Large intestine (tissue), 3 donors: ENCODE results near the gene C2CD3. TPM values are rescaled to one million over a fixed set of nuclear protein-coding genes. Genes with fewer than 3 reads are reported as not detected.
A peak's percentile ranks its signal among the peaks of the same experiment; 100 is the strongest.

ENCODE experiments used
- DNase-seq, 2 donors: peaks; one replicate each; pipeline versions ENCODE4 v3.0.0 to v3.0.0-alpha.2; 2013
- H3K27ac ChIP-seq: one replicate; pipeline ENCODE4 v1.5.1; 2013; ENCODE audit warnings: low read length
- H3K27me3 ChIP-seq: 2 replicates; pipeline ENCODE4 v1.6.1; 2013; ENCODE audit warnings: low read length; ENCODE audit not compliant: control insufficient read depth, insufficient read depth
- H3K36me3 ChIP-seq: 2 replicates; pipeline ENCODE4 v1.6.1; 2013; ENCODE audit warnings: low read length; ENCODE audit not compliant: control insufficient read depth, insufficient read depth
- H3K4me1 ChIP-seq: one replicate; pipeline ENCODE4 v1.6.1; 2013; ENCODE audit warnings: low read length; ENCODE audit not compliant: control insufficient read depth, insufficient read depth
- H3K4me3 ChIP-seq: one replicate; pipeline ENCODE4 v1.5.1; 2013; ENCODE audit warnings: low read length
- H3K9me3 ChIP-seq: one replicate; pipeline ENCODE4 v1.6.1; 2013; ENCODE audit warnings: mild to moderate bottlenecking, low read depth, low read length, moderate library complexity; ENCODE audit not compliant: control insufficient read depth
- WGBS: methylation state at CpG from one replicate; pipeline ENCODE4 v1.1.5; 2013; ENCODE audit warnings: low lambda C conversion rate; ENCODE audit not compliant: insufficient coverage; 5-methylcytosine and 5-hydroxymethylcytosine counted together
- polyA plus RNA-seq: library from polyadenylated mRNA; unstranded; fragments of 120-200 nt; gene quantifications from one replicate; pipeline ENCODE4 v1.2.1, GENCODE V29; 2013

Gene C2CD3
- polyA plus RNA-seq, 1 donor, result 12.3 TPM

GRCh38 chr11:74004759-74005615, 165.8 kb downstream of the C2CD3 start:
- H3K27me3 ChIP-seq, result no peaks in the 10 kb centered on the region
- WGBS, result no CpG with 5 or more reads among the region's 11 CpGs
- peak; percentile 80 to 89 for DNase-seq
- peaks cover 10% of the 10 kb centered on the region for H3K4me1 ChIP-seq
- H3K9me3 ChIP-seq, result no peaks in the 10 kb centered on the region
- no peak overlapping the region for H3K27ac ChIP-seq
- peaks cover 4% of the 10 kb centered on the region for H3K36me3 ChIP-seq
- no peak overlapping the region for H3K4me3 ChIP-seq

DNA sequence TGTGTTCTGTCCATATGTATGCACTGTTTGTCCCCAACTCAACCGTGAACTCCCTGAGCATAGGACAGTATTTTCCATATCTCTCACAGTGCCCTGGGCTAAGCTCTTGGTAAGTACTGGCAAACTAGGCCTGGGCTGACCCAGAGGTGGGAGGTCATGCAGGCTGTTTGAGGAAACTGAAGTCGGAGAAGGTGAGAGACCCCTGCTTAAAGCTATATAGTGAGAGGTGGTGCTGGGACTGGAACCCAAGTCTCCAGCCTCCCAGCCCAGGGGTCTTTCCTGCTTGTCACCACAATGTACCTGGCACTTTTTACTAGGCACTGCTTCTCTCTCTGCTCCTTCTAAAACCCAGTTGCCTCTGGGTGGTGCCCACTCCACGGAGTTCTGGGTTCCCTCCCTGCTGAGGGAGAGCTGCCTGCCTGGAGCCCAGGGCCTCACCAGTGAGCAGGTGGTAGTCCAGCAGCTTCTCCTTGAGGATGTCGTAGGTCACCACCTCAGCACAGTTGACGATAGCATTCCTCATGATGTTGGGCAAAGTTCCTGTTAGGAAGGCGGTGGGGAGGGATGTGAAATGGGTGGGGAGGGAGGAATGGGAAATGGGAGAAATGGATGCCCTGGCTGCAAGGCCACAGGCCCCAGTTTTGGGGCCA, 166.6 kb downstream of the C2CD3 start:
- Histone ChIP-seq H3K27me3 (no peaks in the 10 kb centered on the region), H3K9me3 (no peaks in the 10 kb centered on the region), H3K36me3 (peaks cover 4% of the 10 kb centered on the region), H3K4me1 (peaks cover 10% of the 10 kb centered on the region), H3K27ac (no peak overlapping the region), H3K4me3 (no peak overlapping the region)
- WGBS, result no CpG with 5 or more reads among the region's 6 CpGs
- DNase-seq, result no peak

- Histone ChIP-seq H3K4me1 (peaks cover 10% of the 10 kb centered on the region), H3K27me3 (no peaks in the 10 kb centered on the region), H3K4me3 (no peak overlapping the region), H3K9me3 (no peaks in the 10 kb centered on the region), H3K36me3 (peaks cover 4% of the 10 kb centered on the region), H3K27ac (no peak overlapping the region)
- WGBS, result 93% methylated on average over 3 of the region's 4 CpGs
- DNase-seq, result no peak
Measured at GRCh38 chr11:74002832-74003231, 168.0 kb downstream of the C2CD3 start.

DNA sequence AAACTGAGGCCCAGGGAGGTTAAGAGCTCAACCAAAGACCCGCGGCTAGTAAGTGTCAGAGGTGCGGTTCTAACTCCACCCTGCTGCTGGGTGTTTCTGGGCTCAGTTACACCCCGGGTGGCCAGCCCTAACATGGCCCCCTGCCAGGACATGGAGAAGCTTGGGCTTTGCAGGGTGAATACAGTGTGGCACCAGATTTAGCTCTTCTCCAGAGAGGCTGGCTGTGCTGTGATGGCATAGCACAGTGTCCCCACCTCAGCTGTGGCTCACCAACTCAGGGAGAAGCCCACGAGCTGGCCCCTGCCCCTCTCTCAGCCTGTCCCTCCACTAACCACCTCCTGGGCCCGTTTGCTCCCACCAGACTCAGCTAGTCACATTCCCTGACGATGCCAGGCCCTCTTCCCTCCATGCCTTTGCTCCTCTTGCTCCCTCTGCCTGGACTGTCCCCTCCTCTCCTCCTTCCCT, 168.9 kb downstream of the C2CD3 start:
- no peak overlapping the region for H3K27ac ChIP-seq
- DNase-seq, result no peak
- no CpG with 5 or more reads among the region's 7 CpGs for WGBS

DNA sequence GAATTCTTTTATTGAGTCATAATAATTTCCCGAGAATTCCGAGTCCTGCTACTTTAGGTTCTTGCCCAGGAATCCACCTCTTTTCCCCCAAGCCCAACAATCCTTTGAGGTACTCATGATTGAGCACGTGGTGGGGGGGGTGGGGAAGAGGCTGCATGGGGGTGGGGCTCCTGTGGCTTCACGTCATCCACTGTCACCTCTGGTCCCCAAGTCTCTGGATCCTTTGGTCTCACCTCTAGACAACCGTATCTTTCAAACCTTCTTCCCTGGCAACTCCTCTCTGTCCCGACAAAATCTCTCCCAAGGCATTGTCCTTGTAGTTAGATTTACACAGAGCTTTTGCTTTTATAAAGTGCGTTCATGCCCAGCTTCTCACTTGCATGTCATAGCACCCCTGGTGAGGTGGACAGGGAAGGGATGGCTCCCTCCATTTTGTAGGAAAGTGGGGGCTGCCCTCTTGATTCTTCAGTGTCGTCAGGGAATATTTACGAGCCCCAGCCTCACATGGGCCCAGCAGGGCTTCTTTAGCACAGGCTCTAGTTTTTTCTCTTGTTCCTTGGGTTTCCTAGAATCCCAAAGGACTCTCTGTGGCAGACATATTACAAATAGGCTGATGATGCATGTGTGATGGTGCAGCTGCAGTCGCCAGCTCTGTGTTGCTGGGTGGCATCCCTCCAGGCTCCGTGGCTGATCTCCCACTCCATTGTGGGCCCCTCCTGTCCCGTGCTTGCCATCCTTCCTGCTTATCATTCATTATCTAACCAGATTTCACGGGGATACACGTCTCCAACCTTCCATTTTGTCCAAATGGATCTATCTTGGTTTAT, 170.3 kb downstream of the C2CD3 start:
- H3K4me3 ChIP-seq, result no peak overlapping the region
- no peaks in the 10 kb centered on the region for H3K9me3 ChIP-seq
- peaks cover 5% of the 10 kb centered on the region for H3K4me1 ChIP-seq
- no peak for DNase-seq
- H3K27me3 ChIP-seq, result no peaks in the 10 kb centered on the region
- H3K36me3 ChIP-seq, result peaks cover 4% of the 10 kb centered on the region
- 100% methylated on average over 3 of the region's 14 CpGs for WGBS
- H3K27ac ChIP-seq, result no peak overlapping the region

More for the DNA sequence above, 168.9 kb downstream of the C2CD3 start:
- Histone ChIP-seq H3K9me3 (no peaks in the 10 kb centered on the region), H3K4me1 (peaks cover 10% of the 10 kb centered on the region), H3K36me3 (peaks cover 4% of the 10 kb centered on the region), H3K27me3 (no peaks in the 10 kb centered on the region), H3K4me3 (no peak overlapping the region)

- no peak for DNase-seq
- no peak overlapping the region for H3K27ac ChIP-seq
- H3K36me3 ChIP-seq, result peaks cover 4% of the 10 kb centered on the region
- H3K4me1 ChIP-seq, result no peaks in the 10 kb centered on the region
- H3K9me3 ChIP-seq, result no peaks in the 10 kb centered on the region
- no CpG with 5 or more reads among the region's 8 CpGs for WGBS
- no peaks in the 10 kb centered on the region for H3K27me3 ChIP-seq
- H3K4me3 ChIP-seq, result no peak overlapping the region
Measured at GRCh38 chr11:73999581-74000306, 171.1 kb downstream of the C2CD3 start.

- no peak overlapping the region for H3K27ac ChIP-seq
- H3K9me3 ChIP-seq, result no peaks in the 10 kb centered on the region
- H3K36me3 ChIP-seq, result peaks cover 4% of the 10 kb centered on the region
- no peaks in the 10 kb centered on the region for H3K4me1 ChIP-seq
- DNase-seq, result no peak
- 100% methylated on average over 1 of the region's 13 CpGs for WGBS
- no peak overlapping the region for H3K4me3 ChIP-seq
- H3K27me3 ChIP-seq, result no peaks in the 10 kb centered on the region
Measured at GRCh38 chr11:73998846-73999575, 171.8 kb downstream of the C2CD3 start.

- no peak overlapping the region for H3K4me3 ChIP-seq
- H3K27ac ChIP-seq, result no peak overlapping the region
Measured at GRCh38 chr11:73997120-73997770, 173.6 kb downstream of the C2CD3 start.

DNA sequence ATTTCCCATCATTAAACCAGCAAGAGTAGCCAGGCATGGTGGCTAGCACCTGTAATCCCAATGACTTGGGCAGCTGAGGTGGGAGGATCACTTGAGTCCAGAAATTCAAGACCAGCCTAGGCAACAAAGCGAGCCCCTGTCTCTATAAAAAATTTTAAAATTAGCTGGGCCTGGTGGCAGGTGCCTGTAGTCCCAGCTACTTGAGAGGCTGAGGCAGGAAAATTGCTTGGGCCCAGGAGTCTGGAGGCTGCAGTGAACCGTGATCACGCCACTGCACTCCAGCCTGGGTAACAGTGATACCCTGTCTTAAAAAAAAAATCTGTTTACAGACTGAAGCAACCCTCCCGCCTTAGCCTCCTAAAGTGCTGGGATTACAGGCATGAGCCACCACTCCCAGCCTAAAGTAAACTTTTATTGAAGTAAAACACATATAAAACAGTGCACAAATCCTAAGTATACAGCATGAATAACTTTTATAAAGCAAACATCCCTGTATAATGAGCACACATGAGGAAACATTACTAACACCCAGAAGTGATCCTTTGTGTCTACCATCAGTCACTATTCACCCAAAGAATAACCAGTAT, 174.5 kb downstream of the C2CD3 start:
- H3K27ac ChIP-seq, result no peak overlapping the region
- H3K9me3 ChIP-seq, result no peaks in the 10 kb centered on the region
- no peaks in the 10 kb centered on the region for H3K36me3 ChIP-seq
- H3K27me3 ChIP-seq, result no peaks in the 10 kb centered on the region
- H3K4me1 ChIP-seq, result no peaks in the 10 kb centered on the region
- WGBS, result no CpG with 5 or more reads among the region's 4 CpGs
- DNase-seq, result no peak
- no peak overlapping the region for H3K4me3 ChIP-seq

More at GRCh38 chr11:73997120-73997770, 173.6 kb downstream of the C2CD3 start:
- DNase-seq, result no peak
- 100% methylated on average over 2 of the region's 6 CpGs for WGBS
- H3K4me1 ChIP-seq, result no peaks in the 10 kb centered on the region
- H3K27me3 ChIP-seq, result no peaks in the 10 kb centered on the region
- H3K36me3 ChIP-seq, result peaks cover 2% of the 10 kb centered on the region
- no peaks in the 10 kb centered on the region for H3K9me3 ChIP-seq
